Endothelial cell of umbilical vein (primary cell): ENCODE results near the gene EHBP1L1.

Experiments
- EZH2 ChIP-seq: IDR thresholded peaks from 2 replicates; pipeline ENCODE4 v1.6.1; 2012; ENCODE audit warnings: borderline replicate concordance, low read depth, mild to moderate bottlenecking, moderate library complexity, low read length, inconsistent platforms; ENCODE audit not compliant: severe bottlenecking
- POLR2A ChIP-seq: IDR thresholded peaks from 2 replicates; pipeline ENCODE4 v1.6.1; 2012; ENCODE audit warnings: low read depth, mild to moderate bottlenecking, control low read depth, low read length
- POLR2AphosphoS5 ChIP-seq: IDR thresholded peaks from 2 replicates; pipeline ENCODE4 v1.6.1; 2012; ENCODE audit warnings: low read depth, mild to moderate bottlenecking, control low read depth, low read length, moderate library complexity; ENCODE audit not compliant: insufficient read depth
- TF ChIP-seq, protein P1 (sequence below), 2 donors: IDR thresholded peaks; 1 replicate in 1 of 2; 2 replicates in 1 of 2; pipeline ENCODE4 v1.5.1; 2011; ENCODE audit warnings: low read length in 2 of 2, mild to moderate bottlenecking in 2 of 2, moderate library complexity in 2 of 2, control low read depth in 1 of 2, inconsistent platforms in 1 of 2, low read depth in 1 of 2; ENCODE audit not compliant: insufficient read depth in 1 of 2; ENCODE audit errors: extremely low read depth in 1 of 2
- TF ChIP-seq, protein P2 (sequence below): IDR thresholded peaks from 2 replicates; pipeline ENCODE4 v1.6.1; 2011; ENCODE audit not compliant: insufficient read depth, insufficient read length

GRCh38 chr11:65556470-65557279 lies 19.2 kb upstream of the EHBP1L1 start:
- TF ChIP-seq, protein P1, sequence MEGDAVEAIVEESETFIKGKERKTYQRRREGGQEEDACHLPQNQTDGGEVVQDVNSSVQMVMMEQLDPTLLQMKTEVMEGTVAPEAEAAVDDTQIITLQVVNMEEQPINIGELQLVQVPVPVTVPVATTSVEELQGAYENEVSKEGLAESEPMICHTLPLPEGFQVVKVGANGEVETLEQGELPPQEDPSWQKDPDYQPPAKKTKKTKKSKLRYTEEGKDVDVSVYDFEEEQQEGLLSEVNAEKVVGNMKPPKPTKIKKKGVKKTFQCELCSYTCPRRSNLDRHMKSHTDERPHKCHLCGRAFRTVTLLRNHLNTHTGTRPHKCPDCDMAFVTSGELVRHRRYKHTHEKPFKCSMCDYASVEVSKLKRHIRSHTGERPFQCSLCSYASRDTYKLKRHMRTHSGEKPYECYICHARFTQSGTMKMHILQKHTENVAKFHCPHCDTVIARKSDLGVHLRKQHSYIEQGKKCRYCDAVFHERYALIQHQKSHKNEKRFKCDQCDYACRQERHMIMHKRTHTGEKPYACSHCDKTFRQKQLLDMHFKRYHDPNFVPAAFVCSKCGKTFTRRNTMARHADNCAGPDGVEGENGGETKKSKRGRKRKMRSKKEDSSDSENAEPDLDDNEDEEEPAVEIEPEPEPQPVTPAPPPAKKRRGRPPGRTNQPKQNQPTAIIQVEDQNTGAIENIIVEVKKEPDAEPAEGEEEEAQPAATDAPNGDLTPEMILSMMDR (IDR thresholded peaks at IDR 0.05; ENCODE audit: extremely low read depth in 1 of 2, insufficient read depth in 1 of 2, low read depth in 1 of 2, low read length in 2 of 2), result no peak
- no peak for TF ChIP-seq EZH2
- no peak for TF ChIP-seq POLR2A
- TF ChIP-seq, protein P2, sequence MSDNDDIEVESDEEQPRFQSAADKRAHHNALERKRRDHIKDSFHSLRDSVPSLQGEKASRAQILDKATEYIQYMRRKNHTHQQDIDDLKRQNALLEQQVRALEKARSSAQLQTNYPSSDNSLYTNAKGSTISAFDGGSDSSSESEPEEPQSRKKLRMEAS, result no peak
- no peak for TF ChIP-seq POLR2AphosphoS5
